ENCODE measurements around the gene MAPT. TPM values are rescaled to one million over a fixed set of nuclear protein-coding genes. Genes with fewer than 3 reads are reported as not detected.

Gene MAPT
- total and polyA plus RNA-seq, 2 of the 4 experiments (the other 2 are of a cell fraction): 0.18 to 0.19 TPM

DNA sequence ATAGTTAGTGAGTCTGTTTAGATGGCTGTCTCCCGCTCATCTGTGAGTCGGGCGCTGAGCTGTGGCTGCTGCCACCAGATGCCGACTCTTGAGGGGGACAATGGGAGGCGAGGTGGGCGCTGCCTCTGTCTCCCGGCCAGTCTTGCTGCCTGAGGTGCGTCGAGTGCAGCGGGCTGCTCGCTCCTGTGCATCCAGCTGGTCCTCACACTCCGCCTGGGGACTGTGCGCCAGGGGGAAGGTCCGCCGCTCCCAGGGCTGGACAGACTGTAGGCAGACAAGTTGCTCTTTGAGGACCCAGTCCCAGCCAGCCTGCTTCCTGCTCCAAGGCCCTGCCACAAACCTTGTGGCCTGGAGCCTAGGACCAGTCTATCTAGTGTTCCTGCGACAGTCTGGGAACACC, 137.1 kb downstream of the MAPT start:
- no peak overlapping the region for H2BK5ac ChIP-seq (ENCODE audit: low read depth, low read length, poor library complexity, severe bottlenecking)
- H3K9ac ChIP-seq (ENCODE audit: low read depth, low read length): no peak overlapping the region
- H3K9me1 ChIP-seq (ENCODE audit: insufficient read depth, low read length): peaks cover 19% of the 10 kb centered on the region
- H3K36me3 ChIP-seq (ENCODE audit: control insufficient read depth, insufficient read depth, low read length): peaks cover 63% of the 10 kb centered on the region
- DNase-seq (no peak), ATAC-seq (ENCODE audit: low read depth) (no peak)
- dilution Hi-C loops (cut with HindIII; ENCODE audit: low sequenced_read_pairs, unreplicated experiment) (no loop called here), in situ Hi-C loops (cut with MboI; ENCODE audit: low sequenced_read_pairs) (no loop called here), intact Hi-C loops (cut with micrococcal nuclease) (no loop called here)
- no peak overlapping the region for H3K23ac ChIP-seq (ENCODE audit: low read depth, low read length)
- H3K27ac ChIP-seq (ENCODE audit: insufficient read depth, low read length): no peak overlapping the region
- H3K4me2 ChIP-seq (ENCODE audit: low read depth, low read length): no peak overlapping the region
- no peak overlapping the region for H3K14ac ChIP-seq (replicated peaks; ENCODE audit: low read depth, low read length)
- no peak overlapping the region for H4K91ac ChIP-seq (ENCODE audit: insufficient read depth, low read depth, low read length)
- H3K4ac ChIP-seq (ENCODE audit: low read depth, low read length): no peak overlapping the region
- no TSS peak for BruUV-seq (replicated peaks)
- no peak overlapping the region for H3K56ac ChIP-seq (ENCODE audit: extremely low read depth, insufficient read depth, low read length)
- H3K27me3 ChIP-seq (ENCODE audit: control insufficient read depth, insufficient read depth, low read length): no peaks in the 10 kb centered on the region
- no peak overlapping the region for H2BK120ac ChIP-seq (ENCODE audit: low read depth, low read length)
- H4K20me1 ChIP-seq (ENCODE audit: insufficient read depth, low read length): peaks cover 12% of the 10 kb centered on the region
- ChIA-PET POLR2A (ENCODE audit: unreplicated experiment) (no interaction called here), CTCF (no interaction called here)
- H2AK9ac ChIP-seq (replicated peaks; ENCODE audit: low read depth, low read length, poor library complexity): no peak overlapping the region
- no peak overlapping the region for H2BK15ac ChIP-seq (ENCODE audit: low read depth, low read length)
- no peaks in the 10 kb centered on the region for H3K9me3 ChIP-seq (ENCODE audit: control insufficient read depth, insufficient read depth, low read length)
- no peak overlapping the region for H3K4me3 ChIP-seq (ENCODE audit: insufficient read depth, low read depth, low read length)
- H4K8ac ChIP-seq (ENCODE audit: low read depth in 2 of 2, low read length in 2 of 2): no peak overlapping the region
- no peak for TF ChIP-seq MXI1 (IDR thresholded peaks at IDR 0.05; ENCODE audit: borderline replicate concordance, low read depth, low read length)
- no peak for TF ChIP-seq NFE2L2 (IDR thresholded peaks at IDR 0.05; ENCODE audit: low read depth, low read length)
- TF ChIP-seq RCOR1 (IDR thresholded peaks at IDR 0.05; ENCODE audit: insufficient replicate concordance, low read length): no peak
- no peak for TF ChIP-seq MAFK (IDR thresholded peaks at IDR 0.05; ENCODE audit: low read depth, low read length)
- TF ChIP-seq POLR2A (IDR thresholded peaks at IDR 0.05; ENCODE audit: low read depth, low read length): no peak
- TF ChIP-seq MAZ (IDR thresholded peaks at IDR 0.05; ENCODE audit: borderline replicate concordance, low read depth, low read length): no peak
- TF ChIP-seq RFX5 (IDR thresholded peaks at IDR 0.05; ENCODE audit: low read depth, low read length): no peak
- no peak for TF ChIP-seq ELK1 (IDR thresholded peaks at IDR 0.05; ENCODE audit: borderline replicate concordance, low read depth, low read length)
- no peak for TF ChIP-seq FOS (IDR thresholded peaks at IDR 0.05; ENCODE audit: low read depth, low read length)
- no peak for TF ChIP-seq CEBPB (IDR thresholded peaks at IDR 0.05; ENCODE audit: low read depth, low read length)
- TF ChIP-seq SMC3 (IDR thresholded peaks at IDR 0.05; ENCODE audit: low read depth, low read length): no peak
- TF ChIP-seq, protein P1, sequence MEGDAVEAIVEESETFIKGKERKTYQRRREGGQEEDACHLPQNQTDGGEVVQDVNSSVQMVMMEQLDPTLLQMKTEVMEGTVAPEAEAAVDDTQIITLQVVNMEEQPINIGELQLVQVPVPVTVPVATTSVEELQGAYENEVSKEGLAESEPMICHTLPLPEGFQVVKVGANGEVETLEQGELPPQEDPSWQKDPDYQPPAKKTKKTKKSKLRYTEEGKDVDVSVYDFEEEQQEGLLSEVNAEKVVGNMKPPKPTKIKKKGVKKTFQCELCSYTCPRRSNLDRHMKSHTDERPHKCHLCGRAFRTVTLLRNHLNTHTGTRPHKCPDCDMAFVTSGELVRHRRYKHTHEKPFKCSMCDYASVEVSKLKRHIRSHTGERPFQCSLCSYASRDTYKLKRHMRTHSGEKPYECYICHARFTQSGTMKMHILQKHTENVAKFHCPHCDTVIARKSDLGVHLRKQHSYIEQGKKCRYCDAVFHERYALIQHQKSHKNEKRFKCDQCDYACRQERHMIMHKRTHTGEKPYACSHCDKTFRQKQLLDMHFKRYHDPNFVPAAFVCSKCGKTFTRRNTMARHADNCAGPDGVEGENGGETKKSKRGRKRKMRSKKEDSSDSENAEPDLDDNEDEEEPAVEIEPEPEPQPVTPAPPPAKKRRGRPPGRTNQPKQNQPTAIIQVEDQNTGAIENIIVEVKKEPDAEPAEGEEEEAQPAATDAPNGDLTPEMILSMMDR (conservative IDR thresholded peaks at IDR 0.05; ENCODE audit: low read depth, low read length): no peak
- no peaks in the 10 kb centered on the region for H3K4me1 ChIP-seq (ENCODE audit: control insufficient read depth, insufficient read depth, low read length)
- no peak overlapping the region for H4K5ac ChIP-seq (ENCODE audit: low read depth, low read length)
- H2BK20ac ChIP-seq (ENCODE audit: low read depth, low read length): no peak overlapping the region
- WGBS, 2 experiments (ENCODE audit: extremely low coverage in 2 of 2, insufficient read length in 1 of 2): 100% methylated on average over 6 of the region's 16 CpGs; no CpG with 5 or more reads in 1 of the 2 experiments
- H3K79me1 ChIP-seq (ENCODE audit: low read depth in 1 of 2, low read length in 2 of 2): peaks cover 4 to 35% of the 10 kb centered on the region in 2 experiments
- no peak overlapping the region for H2AK5ac ChIP-seq (ENCODE audit: low read depth, low read length)
- H3K18ac ChIP-seq (ENCODE audit: low read depth, low read length): no peak overlapping the region
- H2AFZ ChIP-seq (replicated peaks; ENCODE audit: low read length, poor library complexity): no peak overlapping the region

All from IMR-90 (cell line).